ENCODE data around the gene CLSTN2.

DNA sequence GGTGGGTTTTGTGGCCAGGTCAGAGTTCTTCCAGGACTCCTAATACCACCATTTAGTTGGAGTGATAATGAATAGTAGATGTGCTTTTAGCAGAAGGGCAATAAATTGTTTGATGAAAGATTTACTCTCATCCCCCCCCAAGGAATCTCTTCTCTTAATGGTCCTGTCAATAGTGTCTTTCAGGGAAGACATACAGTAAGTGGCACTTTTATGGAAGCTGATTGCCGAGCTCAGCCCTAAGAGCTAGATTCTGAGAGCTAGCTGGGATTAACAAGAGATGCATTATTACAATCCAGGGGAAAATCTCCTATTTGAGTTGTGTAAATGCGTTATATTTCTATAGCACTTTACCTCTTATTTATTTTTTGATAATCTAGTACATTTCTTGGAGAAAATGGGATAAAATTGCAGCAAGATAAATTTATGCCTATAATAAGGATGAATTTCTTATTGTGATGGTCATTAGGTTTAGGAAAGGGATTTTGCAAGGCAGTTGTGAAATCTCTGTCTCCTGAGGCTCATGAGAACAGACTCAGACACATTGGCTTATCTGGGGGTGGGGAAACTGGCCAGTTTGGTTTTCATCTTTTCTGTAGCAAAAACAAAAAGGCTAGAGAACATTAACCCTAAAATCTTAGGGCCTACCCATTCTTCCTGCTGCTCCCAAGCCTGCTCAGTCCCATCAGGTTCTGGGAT lies 41.6 kb upstream of the CLSTN2 start:
- TF ChIP-seq, protein P1, sequence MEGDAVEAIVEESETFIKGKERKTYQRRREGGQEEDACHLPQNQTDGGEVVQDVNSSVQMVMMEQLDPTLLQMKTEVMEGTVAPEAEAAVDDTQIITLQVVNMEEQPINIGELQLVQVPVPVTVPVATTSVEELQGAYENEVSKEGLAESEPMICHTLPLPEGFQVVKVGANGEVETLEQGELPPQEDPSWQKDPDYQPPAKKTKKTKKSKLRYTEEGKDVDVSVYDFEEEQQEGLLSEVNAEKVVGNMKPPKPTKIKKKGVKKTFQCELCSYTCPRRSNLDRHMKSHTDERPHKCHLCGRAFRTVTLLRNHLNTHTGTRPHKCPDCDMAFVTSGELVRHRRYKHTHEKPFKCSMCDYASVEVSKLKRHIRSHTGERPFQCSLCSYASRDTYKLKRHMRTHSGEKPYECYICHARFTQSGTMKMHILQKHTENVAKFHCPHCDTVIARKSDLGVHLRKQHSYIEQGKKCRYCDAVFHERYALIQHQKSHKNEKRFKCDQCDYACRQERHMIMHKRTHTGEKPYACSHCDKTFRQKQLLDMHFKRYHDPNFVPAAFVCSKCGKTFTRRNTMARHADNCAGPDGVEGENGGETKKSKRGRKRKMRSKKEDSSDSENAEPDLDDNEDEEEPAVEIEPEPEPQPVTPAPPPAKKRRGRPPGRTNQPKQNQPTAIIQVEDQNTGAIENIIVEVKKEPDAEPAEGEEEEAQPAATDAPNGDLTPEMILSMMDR (IDR thresholded peaks at IDR 0.05; ENCODE audit: low read depth, low read length, poor library complexity, severe bottlenecking) = no peak
- no peak for TF ChIP-seq EZH2phosphoT487 (IDR thresholded peaks at IDR 0.05; ENCODE audit: borderline replicate concordance, low read length)

All from DOHH2 (cell line).